ENCODE data around the gene EML4. TPM values are rescaled to one million over a fixed set of nuclear protein-coding genes. Genes with fewer than 3 reads are reported as not detected.

Gene EML4
- total and polyA plus RNA-seq, 2 donors from 2014 or later: 13.0 to 53.6 TPM

- DNase-seq (no peak), FAIRE-seq (no peak)
- no peak overlapping the region for H3K9ac ChIP-seq (ENCODE audit: low read length in 3 of 3)
- H3K4me1 ChIP-seq (ENCODE audit: control insufficient read depth in 2 of 3, insufficient read depth in 2 of 3, low read depth in 1 of 3, low read length in 3 of 3): peaks cover 0 to 16% (median 2%) of the 10 kb centered on the region in 3 donors
- no peaks in the 10 kb centered on the region for H3K9me3 ChIP-seq (ENCODE audit: control insufficient read depth in 2 of 3, insufficient read depth in 1 of 3, low read length in 3 of 3)
- intact Hi-C loops (cut with DNase I): no loop called here
- H3K27me3 ChIP-seq (ENCODE audit: control insufficient read depth, insufficient read depth, low read length): no peaks in the 10 kb centered on the region
- H3K27ac ChIP-seq (ENCODE audit: low read depth in 2 of 2, low read length in 2 of 2): no peak overlapping the region
- TF ChIP-seq CTCF (IDR thresholded peaks at IDR 0.05; ENCODE audit: borderline replicate concordance, extremely low read depth, insufficient read depth): no peak
- no peak overlapping the region for H3K4me3 ChIP-seq (ENCODE audit: low read length in 3 of 3)
- H3K36me3 ChIP-seq (ENCODE audit: control insufficient read depth in 2 of 3, insufficient read depth in 3 of 3, low read length in 3 of 3): no peaks in the 10 kb centered on the region
Observed at GRCh38 chr2:42186945-42187632, 17.9 kb downstream of the EML4 start.

GRCh38 chr2:42187886-42188285 is 18.7 kb downstream of the EML4 start:
- Histone ChIP-seq H3K9ac (ENCODE audit: low read length in 3 of 3) (no peak overlapping the region), H3K9me3 (ENCODE audit: control insufficient read depth in 2 of 3, insufficient read depth in 1 of 3, low read length in 3 of 3) (no peaks in the 10 kb centered on the region), H3K27me3 (ENCODE audit: control insufficient read depth, insufficient read depth, low read length) (no peaks in the 10 kb centered on the region), H3K36me3 (ENCODE audit: control insufficient read depth in 2 of 3, insufficient read depth in 3 of 3, low read length in 3 of 3) (no peaks in the 10 kb centered on the region), H3K27ac (ENCODE audit: low read depth in 2 of 2, low read length in 2 of 2) (no peak overlapping the region), H3K4me3 (ENCODE audit: low read length in 3 of 3) (no peak overlapping the region), H3K4me1 (ENCODE audit: control insufficient read depth in 2 of 3, insufficient read depth in 2 of 3, low read depth in 1 of 3, low read length in 3 of 3) (peaks cover 3 to 16% (median 3%) of the 10 kb centered on the region in 3 donors)
- DNase-seq: no peak
- no peak for TF ChIP-seq CTCF (IDR thresholded peaks at IDR 0.05; ENCODE audit: borderline replicate concordance, extremely low read depth, insufficient read depth)
- intact Hi-C loops (cut with DNase I): no loop called here
- FAIRE-seq: no peak

- intact Hi-C loops (cut with DNase I): no loop called here
- no peak for TF ChIP-seq CTCF (IDR thresholded peaks at IDR 0.05; ENCODE audit: borderline replicate concordance, extremely low read depth, insufficient read depth)
- Histone ChIP-seq H3K36me3 (ENCODE audit: control insufficient read depth in 2 of 3, insufficient read depth in 3 of 3, low read length in 3 of 3) (no peaks in the 10 kb centered on the region), H3K9me3 (ENCODE audit: control insufficient read depth in 2 of 3, insufficient read depth in 1 of 3, low read length in 3 of 3) (no peaks in the 10 kb centered on the region), H3K4me1 (ENCODE audit: control insufficient read depth in 2 of 3, insufficient read depth in 2 of 3, low read depth in 1 of 3, low read length in 3 of 3) (peaks cover 3 to 22% (median 9%) of the 10 kb centered on the region in 3 donors), H3K27ac (ENCODE audit: low read depth in 2 of 2, low read length in 2 of 2) (no peak overlapping the region), H3K27me3 (ENCODE audit: control insufficient read depth, insufficient read depth, low read length) (no peaks in the 10 kb centered on the region), H3K4me3 (ENCODE audit: low read length in 3 of 3) (no peak overlapping the region), H3K9ac (ENCODE audit: low read length in 3 of 3) (no peak overlapping the region)
- no peak for DNase-seq
- no peak for FAIRE-seq
Observed at GRCh38 chr2:42189235-42189566, 20.0 kb downstream of the EML4 start.

GRCh38 chr2:42190191-42190590 is 21.0 kb downstream of the EML4 start:
- no peak for DNase-seq
- TF ChIP-seq CTCF (IDR thresholded peaks at IDR 0.05; ENCODE audit: borderline replicate concordance, extremely low read depth, insufficient read depth): no peak
- Histone ChIP-seq H3K4me3 (ENCODE audit: low read length in 3 of 3) (no peak overlapping the region), H3K9ac (ENCODE audit: low read length in 3 of 3) (no peak overlapping the region), H3K27ac (ENCODE audit: low read depth in 2 of 2, low read length in 2 of 2) (no peak overlapping the region), H3K36me3 (ENCODE audit: control insufficient read depth in 2 of 3, insufficient read depth in 3 of 3, low read length in 3 of 3) (no peaks in the 10 kb centered on the region), H3K27me3 (ENCODE audit: control insufficient read depth, insufficient read depth, low read length) (no peaks in the 10 kb centered on the region), H3K4me1 (ENCODE audit: control insufficient read depth in 2 of 3, insufficient read depth in 2 of 3, low read depth in 1 of 3, low read length in 3 of 3) (peaks cover 3 to 19% (median 9%) of the 10 kb centered on the region in 3 donors), H3K9me3 (ENCODE audit: control insufficient read depth in 2 of 3, insufficient read depth in 1 of 3, low read length in 3 of 3) (no peaks in the 10 kb centered on the region)
- FAIRE-seq: no peak
- intact Hi-C loops (cut with DNase I): no loop called here
